ENCODE results near the gene FAM110A.

DNA sequence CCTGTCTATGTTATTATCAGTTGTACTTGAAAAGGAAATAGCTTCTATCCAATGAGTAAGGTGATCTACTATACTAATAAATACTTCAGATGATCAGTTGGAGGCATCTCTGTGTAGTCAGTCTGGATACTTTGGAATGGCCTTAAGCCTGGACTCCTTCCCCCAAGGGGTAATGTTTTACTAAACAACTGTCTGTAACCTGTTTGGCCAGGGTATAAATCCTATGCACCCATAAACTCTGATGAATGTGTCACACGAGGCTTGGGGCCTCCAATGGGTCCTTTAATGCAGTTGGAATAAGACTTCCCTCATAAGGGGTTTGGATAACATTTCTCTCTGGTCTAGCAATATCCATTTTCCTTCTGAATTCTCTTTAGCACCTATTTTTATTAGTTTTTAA lies 45.7 kb upstream of the FAM110A start:
- TF ChIP-seq SP1 (IDR thresholded peaks at IDR 0.05; ENCODE audit: low read depth, low read length) (no peak), EP300 (IDR thresholded peaks at IDR 0.05; ENCODE audit: borderline replicate concordance in 1 of 2, low read depth in 2 of 2, low read length in 2 of 2) (no peak), POLR2A (IDR thresholded peaks at IDR 0.05; ENCODE audit: control extremely low read depth in 1 of 2, low read depth in 2 of 2, low read length in 2 of 2) (no peak), GTF2F1 (IDR thresholded peaks at IDR 0.05; ENCODE audit: borderline replicate concordance, low read depth, low read length) (no peak)
- TF ChIP-seq, protein P1, sequence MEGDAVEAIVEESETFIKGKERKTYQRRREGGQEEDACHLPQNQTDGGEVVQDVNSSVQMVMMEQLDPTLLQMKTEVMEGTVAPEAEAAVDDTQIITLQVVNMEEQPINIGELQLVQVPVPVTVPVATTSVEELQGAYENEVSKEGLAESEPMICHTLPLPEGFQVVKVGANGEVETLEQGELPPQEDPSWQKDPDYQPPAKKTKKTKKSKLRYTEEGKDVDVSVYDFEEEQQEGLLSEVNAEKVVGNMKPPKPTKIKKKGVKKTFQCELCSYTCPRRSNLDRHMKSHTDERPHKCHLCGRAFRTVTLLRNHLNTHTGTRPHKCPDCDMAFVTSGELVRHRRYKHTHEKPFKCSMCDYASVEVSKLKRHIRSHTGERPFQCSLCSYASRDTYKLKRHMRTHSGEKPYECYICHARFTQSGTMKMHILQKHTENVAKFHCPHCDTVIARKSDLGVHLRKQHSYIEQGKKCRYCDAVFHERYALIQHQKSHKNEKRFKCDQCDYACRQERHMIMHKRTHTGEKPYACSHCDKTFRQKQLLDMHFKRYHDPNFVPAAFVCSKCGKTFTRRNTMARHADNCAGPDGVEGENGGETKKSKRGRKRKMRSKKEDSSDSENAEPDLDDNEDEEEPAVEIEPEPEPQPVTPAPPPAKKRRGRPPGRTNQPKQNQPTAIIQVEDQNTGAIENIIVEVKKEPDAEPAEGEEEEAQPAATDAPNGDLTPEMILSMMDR (IDR thresholded peaks at IDR 0.05; ENCODE audit: control extremely low read depth in 1 of 3, insufficient read depth in 1 of 3, low read depth in 1 of 3, low read length in 3 of 3): no peak
- TF ChIP-seq, protein P2, sequence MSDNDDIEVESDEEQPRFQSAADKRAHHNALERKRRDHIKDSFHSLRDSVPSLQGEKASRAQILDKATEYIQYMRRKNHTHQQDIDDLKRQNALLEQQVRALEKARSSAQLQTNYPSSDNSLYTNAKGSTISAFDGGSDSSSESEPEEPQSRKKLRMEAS (IDR thresholded peaks at IDR 0.05): no peak
